H1 (cell line): ENCODE results near the gene HAVCR1. TPM values are rescaled to one million over a fixed set of nuclear protein-coding genes. Genes with fewer than 3 reads are reported as not detected.

ENCODE experiments used
- polyA plus RNA-seq, 7 experiments: library from polyadenylated mRNA; depleted of rRNA in 3 of 7; stranded (reverse) in 5 of 7; unstranded in 2 of 7; fragments of >200 nt in 5 of 7; fragments of 200-250 nt in 2 of 7; gene quantifications; 1 replicate in 5 of 7; 2 replicates in 1 of 7; 4 replicates in 1 of 7; pipeline versions ENCODE4 v1.2.1 to v1.2.3, GENCODE V29; 2011 to 2013; ENCODE audit warnings: missing spikeins in 2 of 7, mixed read lengths in 2 of 7
- total RNA-seq: library from RNA; stranded (reverse); fragmentation: NEBNext Ultra II Directional; extraction: Animal tissue kit (Norgen Biotek cat#: 25700); gene quantifications from 2 replicates; pipeline ENCODE4 v1.2.1, GENCODE V29; 2021
- TF ChIP-seq, protein P1 (sequence below): fragments of 300-600 bp; sonication (generic); IDR thresholded peaks from 2 replicates; pipeline ENCODE4 v1.7.1; 2012; ENCODE audit warnings: low read length, moderate library complexity, mild to moderate bottlenecking, inconsistent platforms; ENCODE audit not compliant: insufficient replicate concordance

Gene HAVCR1
- total and polyA plus RNA-seq, 2 of the 8 experiments (the other 6 are each of a cell fraction or from before 2014, with no cell fraction given), result not detected

- TF ChIP-seq, protein P1, sequence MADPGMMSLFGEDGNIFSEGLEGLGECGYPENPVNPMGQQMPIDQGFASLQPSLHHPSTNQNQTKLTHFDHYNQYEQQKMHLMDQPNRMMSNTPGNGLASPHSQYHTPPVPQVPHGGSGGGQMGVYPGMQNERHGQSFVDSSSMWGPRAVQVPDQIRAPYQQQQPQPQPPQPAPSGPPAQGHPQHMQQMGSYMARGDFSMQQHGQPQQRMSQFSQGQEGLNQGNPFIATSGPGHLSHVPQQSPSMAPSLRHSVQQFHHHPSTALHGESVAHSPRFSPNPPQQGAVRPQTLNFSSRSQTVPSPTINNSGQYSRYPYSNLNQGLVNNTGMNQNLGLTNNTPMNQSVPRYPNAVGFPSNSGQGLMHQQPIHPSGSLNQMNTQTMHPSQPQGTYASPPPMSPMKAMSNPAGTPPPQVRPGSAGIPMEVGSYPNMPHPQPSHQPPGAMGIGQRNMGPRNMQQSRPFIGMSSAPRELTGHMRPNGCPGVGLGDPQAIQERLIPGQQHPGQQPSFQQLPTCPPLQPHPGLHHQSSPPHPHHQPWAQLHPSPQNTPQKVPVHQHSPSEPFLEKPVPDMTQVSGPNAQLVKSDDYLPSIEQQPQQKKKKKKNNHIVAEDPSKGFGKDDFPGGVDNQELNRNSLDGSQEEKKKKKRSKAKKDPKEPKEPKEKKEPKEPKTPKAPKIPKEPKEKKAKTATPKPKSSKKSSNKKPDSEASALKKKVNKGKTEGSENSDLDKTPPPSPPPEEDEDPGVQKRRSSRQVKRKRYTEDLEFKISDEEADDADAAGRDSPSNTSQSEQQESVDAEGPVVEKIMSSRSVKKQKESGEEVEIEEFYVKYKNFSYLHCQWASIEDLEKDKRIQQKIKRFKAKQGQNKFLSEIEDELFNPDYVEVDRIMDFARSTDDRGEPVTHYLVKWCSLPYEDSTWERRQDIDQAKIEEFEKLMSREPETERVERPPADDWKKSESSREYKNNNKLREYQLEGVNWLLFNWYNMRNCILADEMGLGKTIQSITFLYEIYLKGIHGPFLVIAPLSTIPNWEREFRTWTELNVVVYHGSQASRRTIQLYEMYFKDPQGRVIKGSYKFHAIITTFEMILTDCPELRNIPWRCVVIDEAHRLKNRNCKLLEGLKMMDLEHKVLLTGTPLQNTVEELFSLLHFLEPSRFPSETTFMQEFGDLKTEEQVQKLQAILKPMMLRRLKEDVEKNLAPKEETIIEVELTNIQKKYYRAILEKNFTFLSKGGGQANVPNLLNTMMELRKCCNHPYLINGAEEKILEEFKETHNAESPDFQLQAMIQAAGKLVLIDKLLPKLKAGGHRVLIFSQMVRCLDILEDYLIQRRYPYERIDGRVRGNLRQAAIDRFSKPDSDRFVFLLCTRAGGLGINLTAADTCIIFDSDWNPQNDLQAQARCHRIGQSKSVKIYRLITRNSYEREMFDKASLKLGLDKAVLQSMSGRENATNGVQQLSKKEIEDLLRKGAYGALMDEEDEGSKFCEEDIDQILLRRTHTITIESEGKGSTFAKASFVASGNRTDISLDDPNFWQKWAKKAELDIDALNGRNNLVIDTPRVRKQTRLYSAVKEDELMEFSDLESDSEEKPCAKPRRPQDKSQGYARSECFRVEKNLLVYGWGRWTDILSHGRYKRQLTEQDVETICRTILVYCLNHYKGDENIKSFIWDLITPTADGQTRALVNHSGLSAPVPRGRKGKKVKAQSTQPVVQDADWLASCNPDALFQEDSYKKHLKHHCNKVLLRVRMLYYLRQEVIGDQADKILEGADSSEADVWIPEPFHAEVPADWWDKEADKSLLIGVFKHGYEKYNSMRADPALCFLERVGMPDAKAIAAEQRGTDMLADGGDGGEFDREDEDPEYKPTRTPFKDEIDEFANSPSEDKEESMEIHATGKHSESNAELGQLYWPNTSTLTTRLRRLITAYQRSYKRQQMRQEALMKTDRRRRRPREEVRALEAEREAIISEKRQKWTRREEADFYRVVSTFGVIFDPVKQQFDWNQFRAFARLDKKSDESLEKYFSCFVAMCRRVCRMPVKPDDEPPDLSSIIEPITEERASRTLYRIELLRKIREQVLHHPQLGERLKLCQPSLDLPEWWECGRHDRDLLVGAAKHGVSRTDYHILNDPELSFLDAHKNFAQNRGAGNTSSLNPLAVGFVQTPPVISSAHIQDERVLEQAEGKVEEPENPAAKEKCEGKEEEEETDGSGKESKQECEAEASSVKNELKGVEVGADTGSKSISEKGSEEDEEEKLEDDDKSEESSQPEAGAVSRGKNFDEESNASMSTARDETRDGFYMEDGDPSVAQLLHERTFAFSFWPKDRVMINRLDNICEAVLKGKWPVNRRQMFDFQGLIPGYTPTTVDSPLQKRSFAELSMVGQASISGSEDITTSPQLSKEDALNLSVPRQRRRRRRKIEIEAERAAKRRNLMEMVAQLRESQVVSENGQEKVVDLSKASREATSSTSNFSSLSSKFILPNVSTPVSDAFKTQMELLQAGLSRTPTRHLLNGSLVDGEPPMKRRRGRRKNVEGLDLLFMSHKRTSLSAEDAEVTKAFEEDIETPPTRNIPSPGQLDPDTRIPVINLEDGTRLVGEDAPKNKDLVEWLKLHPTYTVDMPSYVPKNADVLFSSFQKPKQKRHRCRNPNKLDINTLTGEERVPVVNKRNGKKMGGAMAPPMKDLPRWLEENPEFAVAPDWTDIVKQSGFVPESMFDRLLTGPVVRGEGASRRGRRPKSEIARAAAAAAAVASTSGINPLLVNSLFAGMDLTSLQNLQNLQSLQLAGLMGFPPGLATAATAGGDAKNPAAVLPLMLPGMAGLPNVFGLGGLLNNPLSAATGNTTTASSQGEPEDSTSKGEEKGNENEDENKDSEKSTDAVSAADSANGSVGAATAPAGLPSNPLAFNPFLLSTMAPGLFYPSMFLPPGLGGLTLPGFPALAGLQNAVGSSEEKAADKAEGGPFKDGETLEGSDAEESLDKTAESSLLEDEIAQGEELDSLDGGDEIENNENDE, result no peak
- TF ChIP-seq, all 59 proteins: peak for 2
These were observed 9.3 kb downstream of the HAVCR1 start (continued) for GRCh38 chr5:157049605-157050004.
